ENCODE data around the gene WWTR1.

Gene WWTR1

DNA sequence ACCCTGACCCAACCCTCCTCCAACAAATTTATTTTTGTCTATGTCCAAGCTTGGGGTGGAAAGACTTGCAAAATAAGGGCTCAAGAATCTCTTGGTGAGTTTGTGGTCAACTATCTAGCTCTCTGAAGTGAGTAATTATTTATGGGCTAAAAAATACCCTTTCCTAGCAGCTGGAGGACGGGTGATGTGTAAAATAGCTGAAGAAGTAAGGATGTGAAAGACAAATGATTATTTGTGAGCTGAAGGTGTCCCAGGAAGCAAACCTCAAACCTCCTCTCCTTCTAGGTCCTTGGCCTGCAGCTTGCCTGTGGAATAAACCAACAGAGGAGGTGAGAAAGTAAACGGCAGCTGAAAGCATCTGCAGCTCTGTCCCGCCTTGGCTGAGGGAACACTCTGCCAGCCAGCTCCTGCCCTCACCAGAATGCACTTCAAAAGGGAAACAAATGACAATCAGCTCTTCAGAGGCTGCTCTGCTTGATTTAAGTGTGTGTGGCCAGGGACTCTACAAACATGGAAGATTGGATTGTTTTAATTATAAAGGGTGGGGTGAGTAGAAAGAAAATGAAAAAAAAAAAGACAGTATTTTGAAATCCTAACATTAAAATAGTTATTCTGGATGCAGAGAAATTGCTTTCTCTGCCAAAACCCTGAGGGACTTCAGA lies 123.0 kb downstream of the WWTR1 start:
- DNase-seq (ENCODE audit: low read depth), result no peak

GRCh38 chr3:149534082-149534481 lies 123.7 kb downstream of the WWTR1 start:
- DNase-seq (ENCODE audit: low read depth), result no peak

DNA sequence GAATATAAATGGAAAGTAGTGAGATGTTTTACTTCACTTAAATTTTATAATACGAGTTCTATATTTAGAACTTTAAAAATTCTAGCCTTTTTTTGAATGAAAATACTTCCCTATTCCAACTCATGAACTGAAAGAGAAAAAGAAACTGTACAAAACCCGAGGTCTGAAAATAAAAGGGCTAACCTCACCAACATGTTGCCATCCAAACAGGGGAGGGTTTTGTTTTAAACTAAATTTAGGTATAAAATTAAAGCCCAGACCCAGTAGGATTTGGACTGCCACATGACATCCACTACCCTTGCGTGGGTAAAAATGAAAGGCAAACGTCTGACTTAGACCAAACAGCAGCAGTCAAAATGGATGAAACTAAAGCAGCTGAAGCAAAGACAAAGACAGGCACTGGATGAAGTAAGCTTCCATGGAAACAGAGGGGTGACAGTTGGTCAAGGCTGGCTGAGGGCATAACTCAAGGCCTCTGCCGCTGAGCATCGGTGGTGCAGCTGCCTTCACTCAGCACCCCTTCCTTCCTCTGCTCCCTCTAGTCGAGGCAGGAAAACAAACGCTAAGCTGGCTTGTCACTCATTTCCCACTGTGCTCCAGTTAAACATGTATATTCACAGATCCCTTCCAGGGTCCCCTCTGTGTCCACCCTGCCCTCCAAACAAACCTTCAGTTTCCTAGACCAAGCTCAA lies 125.2 kb downstream of the WWTR1 start:
- DNase-seq (ENCODE audit: low read depth), result no peak

- DNase-seq (ENCODE audit: low read depth), result no peak
Observed at GRCh38 chr3:149529099-149529498, 128.7 kb downstream of the WWTR1 start.

DNA sequence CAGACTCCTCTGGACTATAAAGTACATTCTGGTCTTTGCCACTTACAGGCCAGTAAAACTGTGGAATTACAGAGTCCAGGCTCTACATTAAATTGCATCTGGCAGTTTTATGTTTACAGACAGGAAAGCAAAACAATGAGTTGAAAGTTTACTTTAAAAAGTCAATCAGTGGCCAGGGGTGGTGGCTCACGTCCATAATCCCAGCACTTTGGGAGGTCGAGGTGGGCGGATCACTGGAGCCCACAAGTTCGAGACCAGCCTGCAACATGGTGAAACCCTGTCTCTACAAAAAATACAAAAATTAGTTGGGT lies 129.5 kb downstream of the WWTR1 start:
- DNase-seq (ENCODE audit: low read depth), result no peak

GRCh38 chr3:149527531-149528339 lies 130.1 kb downstream of the WWTR1 start:
- no peak for DNase-seq (ENCODE audit: low read depth)

- no peak for DNase-seq (ENCODE audit: low read depth)
Observed at GRCh38 chr3:149523512-149524299, 134.1 kb downstream of the WWTR1 start.

- no peak for DNase-seq (ENCODE audit: low read depth)
Observed at GRCh38 chr3:149519912-149520311, 137.9 kb downstream of the WWTR1 start.

GRCh38 chr3:149516920-149517319 lies 140.9 kb downstream of the WWTR1 start:
- DNase-seq (ENCODE audit: low read depth), result no peak

DNA sequence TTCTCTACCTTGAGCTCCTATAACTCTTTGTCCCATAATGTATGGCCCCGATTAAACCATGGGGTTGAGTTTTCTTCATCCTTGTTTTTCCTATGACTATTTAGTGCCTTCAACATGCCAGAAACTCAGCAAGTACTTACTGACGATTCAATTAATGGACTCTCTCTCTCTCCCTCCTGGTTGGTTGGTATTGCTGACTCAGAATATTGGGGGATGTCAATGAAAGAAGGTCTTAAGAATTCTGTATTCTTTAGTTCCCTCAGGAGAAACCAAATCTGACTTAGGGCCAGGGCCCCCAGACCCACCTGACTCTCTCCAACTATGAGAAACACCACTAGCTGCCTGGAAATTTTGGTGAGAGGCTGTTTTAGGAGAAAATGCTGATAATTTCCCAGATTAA lies 142.6 kb downstream of the WWTR1 start:
- DNase-seq (ENCODE audit: low read depth), result no peak

GRCh38 chr3:149514471-149514870 lies 143.4 kb downstream of the WWTR1 start:
- no peak for DNase-seq (ENCODE audit: low read depth)

GRCh38 chr3:149512073-149512782 lies 145.6 kb downstream of the WWTR1 start:
- DNase-seq (ENCODE audit: low read depth), result no peak

GRCh38 chr3:149511040-149511626 lies 146.7 kb downstream of the WWTR1 start:
- DNase-seq (ENCODE audit: low read depth), result no peak

- no peak for DNase-seq (ENCODE audit: low read depth)
Observed at GRCh38 chr3:149510480-149510879, 147.3 kb downstream of the WWTR1 start.

DNA sequence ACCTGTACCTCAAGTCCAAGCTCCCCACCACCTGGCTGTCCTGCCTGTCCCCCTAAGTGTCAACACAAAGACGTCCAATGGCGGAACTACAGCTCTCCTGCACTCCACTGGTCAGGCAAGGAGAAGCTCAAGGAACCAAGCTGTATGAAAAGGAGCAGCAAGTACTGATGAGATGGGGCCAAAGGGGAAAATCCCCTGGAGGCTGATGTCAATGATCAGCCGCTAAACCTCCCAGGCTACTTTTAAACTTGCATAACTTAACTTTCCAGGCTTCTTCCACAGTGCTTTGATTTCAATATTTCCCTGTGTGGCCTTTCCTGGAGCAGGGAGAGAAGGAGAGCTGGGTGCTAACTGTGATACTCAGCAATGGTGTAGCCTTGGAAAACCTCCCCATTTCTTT lies 148.3 kb downstream of the WWTR1 start:
- DNase-seq (ENCODE audit: low read depth), result no peak

GRCh38 chr3:149507491-149508324 lies 150.1 kb downstream of the WWTR1 start:
- DNase-seq (ENCODE audit: low read depth), result no peak

DNA sequence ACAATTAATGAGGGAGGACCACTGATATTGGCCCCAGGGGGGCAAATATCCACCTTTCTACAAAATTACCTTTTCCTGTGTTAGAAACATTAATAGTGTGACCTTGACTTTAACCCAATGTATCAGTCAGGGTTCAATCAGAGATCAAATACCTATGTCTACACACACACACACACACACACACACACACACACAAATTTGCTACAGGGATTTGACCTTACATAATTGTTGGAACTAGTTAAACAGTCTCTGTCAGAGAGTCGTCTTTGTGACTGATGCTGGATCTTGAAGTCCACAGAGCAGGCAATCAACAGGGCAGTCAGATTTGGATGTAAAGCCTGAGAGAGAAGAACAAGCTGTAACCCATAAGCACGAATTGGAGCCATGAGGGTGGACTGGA lies 150.9 kb downstream of the WWTR1 start:
- no peak for DNase-seq (ENCODE audit: low read depth)

- no peak for DNase-seq (ENCODE audit: low read depth)
Observed at GRCh38 chr3:149506540-149506939, 151.3 kb downstream of the WWTR1 start.

GRCh38 chr3:149502438-149502837 lies 155.4 kb downstream of the WWTR1 start:
- no peak for DNase-seq (ENCODE audit: low read depth)

GRCh38 chr3:149501524-149501923 lies 156.3 kb downstream of the WWTR1 start:
- DNase-seq (ENCODE audit: low read depth), result no peak

Measured in T follicular helper cell (primary cell).